Measurements from ENCODE around the gene SEMA5A.

- TF ChIP-seq, protein P1, sequence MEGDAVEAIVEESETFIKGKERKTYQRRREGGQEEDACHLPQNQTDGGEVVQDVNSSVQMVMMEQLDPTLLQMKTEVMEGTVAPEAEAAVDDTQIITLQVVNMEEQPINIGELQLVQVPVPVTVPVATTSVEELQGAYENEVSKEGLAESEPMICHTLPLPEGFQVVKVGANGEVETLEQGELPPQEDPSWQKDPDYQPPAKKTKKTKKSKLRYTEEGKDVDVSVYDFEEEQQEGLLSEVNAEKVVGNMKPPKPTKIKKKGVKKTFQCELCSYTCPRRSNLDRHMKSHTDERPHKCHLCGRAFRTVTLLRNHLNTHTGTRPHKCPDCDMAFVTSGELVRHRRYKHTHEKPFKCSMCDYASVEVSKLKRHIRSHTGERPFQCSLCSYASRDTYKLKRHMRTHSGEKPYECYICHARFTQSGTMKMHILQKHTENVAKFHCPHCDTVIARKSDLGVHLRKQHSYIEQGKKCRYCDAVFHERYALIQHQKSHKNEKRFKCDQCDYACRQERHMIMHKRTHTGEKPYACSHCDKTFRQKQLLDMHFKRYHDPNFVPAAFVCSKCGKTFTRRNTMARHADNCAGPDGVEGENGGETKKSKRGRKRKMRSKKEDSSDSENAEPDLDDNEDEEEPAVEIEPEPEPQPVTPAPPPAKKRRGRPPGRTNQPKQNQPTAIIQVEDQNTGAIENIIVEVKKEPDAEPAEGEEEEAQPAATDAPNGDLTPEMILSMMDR (IDR thresholded peaks at IDR 0.05) = no peak
- TF ChIP-seq POLR2A (IDR thresholded peaks at IDR 0.05) = no peak
These were observed 397.6 kb downstream of the SEMA5A start for GRCh38 chr5:9148242-9148641.
